Bone marrow (tissue), 2 donors: ENCODE results near the gene IQCF2.
"Not testable (repeated sequence)": the region's sequence is repeated elsewhere in the genome, so short reads cannot be mapped to it uniquely, and the experiment has no call there.

Experiments used
- DNase-seq, 2 donors: peaks; one replicate each; lab custom pipeline; 2025; lab: John Stamatoyannopoulos, UW

Gene IQCF2

GRCh38 chr3:51879937-51880336 is 18.5 kb downstream of the IQCF2 start:
- no peak for DNase-seq

- no peak for DNase-seq
Observed at GRCh38 chr3:51886447-51886846, 25.0 kb downstream of the IQCF2 start.

GRCh38 chr3:51887620-51888019 is 26.2 kb downstream of the IQCF2 start:
- no peak for DNase-seq

GRCh38 chr3:51888463-51889105 is 27.2 kb downstream of the IQCF2 start:
- no peak for DNase-seq

GRCh38 chr3:51891242-51892039 is 30.0 kb downstream of the IQCF2 start:
- DNase-seq: no peak

GRCh38 chr3:51894391-51894790 is 33.0 kb downstream of the IQCF2 start:
- no peak for DNase-seq

- DNase-seq: no peak
Observed at GRCh38 chr3:51894939-51895338, 33.5 kb downstream of the IQCF2 start.

- DNase-seq: no peak
Observed at GRCh38 chr3:51896607-51897305, 35.3 kb downstream of the IQCF2 start.

- DNase-seq: no peak
Observed at GRCh38 chr3:51897391-51897790, 36.0 kb downstream of the IQCF2 start.

GRCh38 chr3:51900043-51900442 is 38.6 kb downstream of the IQCF2 start:
- not testable (repeated sequence) for DNase-seq

- not testable (repeated sequence) for DNase-seq
Observed at GRCh38 chr3:51902361-51902760, 40.9 kb downstream of the IQCF2 start.

GRCh38 chr3:51904034-51904823 is 42.8 kb downstream of the IQCF2 start:
- DNase-seq: no peak

- no peak for DNase-seq
Observed at GRCh38 chr3:51908026-51908425, 46.6 kb downstream of the IQCF2 start.
